Activated naive CD8-positive, alpha-beta T cell treated with anti-CD3 and anti-CD28 coated beads, Interleukin-2, amount 50 U/mL, for 24 hours (primary cell): Measurements from ENCODE around the gene PRICKLE2.

ENCODE experiments used
- ATAC-seq: fragments of 150-1000 bp; cut with Tn5 transposase; one replicate; pipeline ENCODE4 v1.10.0; 2021
- DNase-seq: peaks from one replicate; pipeline ENCODE4 v3.0.0; 2021
- H3K27ac Mint-ChIP-seq: one replicate; pipeline ENCODE4 v1.8.0; 2021; ENCODE audit warnings: mild to moderate bottlenecking, mixed read lengths
- H3K27me3 Mint-ChIP-seq: one replicate; pipeline ENCODE4 v1.8.0; 2021; ENCODE audit warnings: mixed read lengths
- H3K36me3 Mint-ChIP-seq: one replicate; pipeline ENCODE4 v1.8.0; 2021; ENCODE audit warnings: low read depth, mixed read lengths
- H3K4me1 Mint-ChIP-seq: one replicate; pipeline ENCODE4 v1.8.0; 2021; ENCODE audit warnings: mixed read lengths
- H3K4me3 Mint-ChIP-seq: one replicate; pipeline ENCODE4 v1.8.0; 2021; ENCODE audit warnings: mild to moderate bottlenecking, moderate library complexity, mixed read lengths
- H3K9me3 Mint-ChIP-seq: one replicate; pipeline ENCODE4 v1.8.0; 2021; ENCODE audit warnings: mixed read lengths

PRICKLE2 gene

DNA sequence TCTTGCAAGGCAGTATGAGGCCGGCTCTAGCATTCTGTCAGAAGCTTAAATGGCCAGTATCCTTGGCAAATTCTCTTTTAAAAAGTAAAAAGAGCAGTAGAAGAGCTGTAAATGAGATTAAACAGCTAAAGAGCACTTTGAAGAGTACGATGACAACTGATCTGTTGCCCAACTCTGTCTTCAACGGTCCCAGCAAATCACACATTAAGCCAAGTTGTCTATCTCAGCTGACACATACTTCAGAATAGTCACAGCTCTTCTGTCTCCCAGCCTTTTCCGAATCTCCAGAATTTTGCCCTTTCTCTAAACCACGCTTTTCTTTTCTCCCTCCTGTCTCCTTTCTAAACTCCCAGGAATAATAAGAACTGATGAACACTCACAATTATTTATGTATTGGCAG is 51.7 kb downstream of the PRICKLE2 start:
- Mint-ChIP-seq H3K27me3 (no peaks in the 10 kb centered on the region), H3K9me3 (no peaks in the 10 kb centered on the region), H3K36me3 (no peaks in the 10 kb centered on the region), H3K4me3 (no peak overlapping the region), H3K4me1 (no peaks in the 10 kb centered on the region), H3K27ac (no peak overlapping the region)
- ATAC-seq (no peak), DNase-seq (no peak)

GRCh38 chr3:64170270-64170669 is 55.0 kb downstream of the PRICKLE2 start:
- Mint-ChIP-seq H3K9me3 (no peaks in the 10 kb centered on the region), H3K27me3 (no peaks in the 10 kb centered on the region), H3K4me1 (no peaks in the 10 kb centered on the region), H3K4me3 (no peak overlapping the region), H3K27ac (no peak overlapping the region), H3K36me3 (no peaks in the 10 kb centered on the region)
- DNase-seq: no peak
- ATAC-seq: no peak

- no peaks in the 10 kb centered on the region for H3K36me3 Mint-ChIP-seq
- DNase-seq: no peak
- no peaks in the 10 kb centered on the region for H3K9me3 Mint-ChIP-seq
- no peaks in the 10 kb centered on the region for H3K4me1 Mint-ChIP-seq
- no peak overlapping the region for H3K27ac Mint-ChIP-seq
- no peak for ATAC-seq
- H3K27me3 Mint-ChIP-seq: no peaks in the 10 kb centered on the region
- H3K4me3 Mint-ChIP-seq: no peak overlapping the region
Measured at GRCh38 chr3:64167868-64168267, 57.4 kb downstream of the PRICKLE2 start.

- Mint-ChIP-seq H3K36me3 (no peaks in the 10 kb centered on the region), H3K27me3 (no peaks in the 10 kb centered on the region), H3K4me1 (no peaks in the 10 kb centered on the region), H3K4me3 (no peak overlapping the region), H3K27ac (no peak overlapping the region), H3K9me3 (no peaks in the 10 kb centered on the region)
- DNase-seq: no peak
- no peak for ATAC-seq
Measured at GRCh38 chr3:64167351-64167750, 57.9 kb downstream of the PRICKLE2 start.

DNA sequence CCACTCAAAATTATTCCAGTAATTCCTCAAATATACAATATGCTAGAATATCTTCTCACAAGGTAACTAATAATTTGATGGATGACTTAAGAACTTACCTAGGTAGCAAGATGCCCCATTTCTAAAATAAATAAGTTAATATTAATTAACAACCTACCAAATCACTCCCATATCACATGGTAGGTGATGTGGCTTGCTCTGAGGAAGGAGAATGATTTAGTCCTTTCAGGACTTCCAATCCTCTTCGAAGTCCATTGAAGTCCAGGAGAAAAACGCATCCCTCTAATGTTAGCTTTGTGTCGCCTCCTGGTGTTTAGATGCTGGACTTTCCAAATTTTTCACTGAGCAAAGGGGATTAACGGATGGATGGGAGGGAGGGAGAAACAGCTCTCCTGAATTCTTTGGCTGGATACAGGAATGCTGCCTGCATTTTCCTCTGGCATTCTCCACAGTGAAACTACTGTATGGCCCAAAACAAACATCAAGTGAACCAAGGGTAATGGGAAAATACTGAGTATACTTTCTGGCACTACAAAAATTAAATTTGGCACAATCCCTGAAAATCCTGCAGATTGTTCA is 58.6 kb downstream of the PRICKLE2 start:
- H3K9me3 Mint-ChIP-seq: no peaks in the 10 kb centered on the region
- ATAC-seq (no peak), DNase-seq (no peak)
- H3K36me3 Mint-ChIP-seq: no peaks in the 10 kb centered on the region
- no peaks in the 10 kb centered on the region for H3K4me1 Mint-ChIP-seq
- no peak overlapping the region for H3K4me3 Mint-ChIP-seq
- H3K27ac Mint-ChIP-seq: no peak overlapping the region
- no peaks in the 10 kb centered on the region for H3K27me3 Mint-ChIP-seq

GRCh38 chr3:64164349-64164748 is 60.9 kb downstream of the PRICKLE2 start:
- ATAC-seq: no peak
- Mint-ChIP-seq H3K9me3 (no peaks in the 10 kb centered on the region), H3K4me3 (no peak overlapping the region), H3K27ac (no peak overlapping the region), H3K36me3 (no peaks in the 10 kb centered on the region), H3K27me3 (peaks cover 6% of the 10 kb centered on the region), H3K4me1 (no peaks in the 10 kb centered on the region)
- no peak for DNase-seq

DNA sequence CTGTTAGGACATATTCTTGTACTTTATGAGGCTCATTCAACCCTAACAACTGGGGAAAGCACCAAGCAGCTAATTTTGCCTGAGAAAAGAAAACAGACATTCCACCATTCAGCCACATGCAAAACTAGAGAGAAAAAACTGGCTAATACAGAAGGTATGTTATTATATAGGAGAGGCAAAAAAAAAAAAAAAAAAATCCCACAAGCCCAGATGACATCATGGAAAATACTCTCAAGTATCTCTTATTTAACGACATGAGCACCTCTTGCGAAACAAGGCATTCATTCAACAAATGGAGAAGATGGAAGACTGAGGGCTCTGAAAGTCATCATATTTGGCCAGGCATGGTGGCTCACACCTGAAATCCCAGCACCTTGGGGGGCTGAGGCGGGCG is 61.5 kb downstream of the PRICKLE2 start:
- no peaks in the 10 kb centered on the region for H3K9me3 Mint-ChIP-seq
- no peaks in the 10 kb centered on the region for H3K4me1 Mint-ChIP-seq
- no peak overlapping the region for H3K27ac Mint-ChIP-seq
- no peak overlapping the region for H3K4me3 Mint-ChIP-seq
- ATAC-seq: no peak
- peaks cover 7% of the 10 kb centered on the region for H3K27me3 Mint-ChIP-seq
- no peaks in the 10 kb centered on the region for H3K36me3 Mint-ChIP-seq
- DNase-seq: no peak

DNA sequence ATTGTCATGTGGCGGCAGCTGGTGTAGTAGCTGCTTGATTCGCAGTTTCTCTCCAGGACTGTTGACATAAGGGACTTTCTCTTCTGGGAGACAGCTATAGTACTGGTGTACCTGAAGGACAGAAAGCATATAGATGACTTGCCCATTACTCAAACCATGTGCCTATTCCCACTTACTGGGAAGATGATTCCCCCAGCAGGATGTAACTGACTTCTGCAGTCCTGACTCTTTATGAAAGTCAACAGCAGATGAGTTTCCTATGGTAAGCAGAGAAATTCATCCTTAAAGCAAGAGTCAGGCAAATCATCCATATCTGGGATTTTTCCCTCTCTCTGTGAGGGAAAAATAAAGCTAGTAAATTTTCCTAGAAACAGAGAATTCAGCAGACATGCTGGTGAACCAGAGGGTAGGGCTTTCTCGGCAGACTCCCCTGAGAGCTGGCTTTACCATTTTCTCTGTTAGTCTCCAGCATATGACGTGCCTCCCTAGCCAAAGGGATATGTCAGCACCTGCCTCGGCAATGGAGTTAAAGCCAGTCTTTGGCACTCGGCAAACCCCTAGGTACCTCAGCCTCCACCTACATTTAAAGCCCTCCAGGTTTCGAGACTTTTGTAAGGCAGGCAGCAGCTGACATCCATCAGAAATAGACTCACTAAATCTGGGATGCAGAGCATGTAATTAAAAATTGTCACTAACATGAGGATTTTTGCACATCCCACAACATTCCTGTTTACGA is 62.1 kb downstream of the PRICKLE2 start:
- Mint-ChIP-seq H3K4me1 (no peaks in the 10 kb centered on the region), H3K4me3 (no peak overlapping the region), H3K27me3 (peaks cover 7% of the 10 kb centered on the region), H3K9me3 (no peaks in the 10 kb centered on the region), H3K27ac (no peak overlapping the region), H3K36me3 (no peaks in the 10 kb centered on the region)
- ATAC-seq: no peak
- DNase-seq: no peak

DNA sequence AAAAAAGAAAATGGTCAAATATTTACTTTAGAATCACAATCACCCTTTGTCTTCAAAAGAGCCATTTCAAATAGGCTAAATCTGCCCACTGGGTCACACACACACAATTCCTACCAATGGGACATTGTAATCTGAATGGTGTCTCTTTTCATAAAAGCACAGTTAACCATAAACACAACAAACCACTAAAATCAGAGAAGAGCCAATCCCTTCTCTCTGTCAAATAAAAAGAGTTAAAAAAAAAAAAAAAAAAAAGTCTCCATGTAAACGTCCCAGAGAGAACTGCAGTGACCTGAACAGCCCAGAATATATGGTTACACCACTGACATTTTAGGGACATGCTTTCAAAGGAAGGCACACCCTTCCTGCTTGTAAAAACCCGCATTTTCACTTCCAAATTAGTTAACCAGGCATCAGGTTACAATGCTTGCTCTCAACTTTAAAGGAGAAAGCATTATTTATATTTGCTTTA is 63.7 kb downstream of the PRICKLE2 start:
- Mint-ChIP-seq H3K9me3 (no peaks in the 10 kb centered on the region), H3K36me3 (no peaks in the 10 kb centered on the region)

DNA sequence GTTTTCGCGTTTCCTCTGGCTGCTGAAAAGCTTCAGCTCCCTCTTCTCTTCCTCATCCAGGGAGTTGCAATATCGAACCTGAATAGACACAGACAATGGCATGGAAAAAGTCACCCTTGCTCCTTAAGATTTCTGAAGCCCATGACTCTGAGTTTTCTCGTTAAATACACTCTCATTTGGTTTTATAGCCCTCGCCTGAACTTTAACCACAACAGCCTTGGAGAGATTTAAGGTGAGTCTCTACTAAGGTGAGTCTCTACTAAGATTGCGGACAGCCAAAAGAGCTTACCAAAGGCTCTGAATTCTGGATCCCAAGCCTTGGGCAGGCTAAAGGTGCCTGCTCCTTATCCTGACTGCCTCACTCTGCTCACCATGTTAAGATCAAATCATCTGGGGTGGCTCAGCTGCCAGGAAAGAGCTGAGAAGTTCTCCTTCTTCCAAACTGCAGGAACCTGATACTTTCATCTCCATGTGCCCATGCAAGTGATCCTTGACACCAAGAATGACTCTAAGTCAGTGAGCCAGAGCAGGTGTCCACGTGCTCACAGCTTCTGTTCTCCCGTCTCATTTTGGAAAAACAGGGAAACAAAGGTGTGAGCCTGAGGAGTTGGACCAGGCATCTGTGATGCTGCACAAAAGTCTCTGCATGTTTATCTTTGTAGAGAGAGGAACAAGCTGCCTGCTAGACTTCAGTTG is 65.1 kb downstream of the PRICKLE2 start:
- Mint-ChIP-seq H3K4me3 (no peak overlapping the region), H3K4me1 (no peaks in the 10 kb centered on the region), H3K36me3 (no peaks in the 10 kb centered on the region), H3K27me3 (peaks cover 7% of the 10 kb centered on the region), H3K9me3 (no peaks in the 10 kb centered on the region), H3K27ac (no peak overlapping the region)
- ATAC-seq (no peak), DNase-seq (no peak)

More for the DNA sequence above, 63.7 kb downstream of the PRICKLE2 start:
- Mint-ChIP-seq H3K27me3 (peaks cover 7% of the 10 kb centered on the region), H3K4me3 (no peak overlapping the region), H3K27ac (no peak overlapping the region), H3K4me1 (no peaks in the 10 kb centered on the region)
- no peak for ATAC-seq
- DNase-seq: no peak

GRCh38 chr3:64158334-64158733 is 66.9 kb downstream of the PRICKLE2 start:
- Mint-ChIP-seq H3K27me3 (peaks cover 7% of the 10 kb centered on the region), H3K4me1 (no peaks in the 10 kb centered on the region), H3K4me3 (no peak overlapping the region), H3K36me3 (no peaks in the 10 kb centered on the region), H3K9me3 (no peaks in the 10 kb centered on the region), H3K27ac (no peak overlapping the region)
- DNase-seq (no peak), ATAC-seq (no peak)

- Mint-ChIP-seq H3K4me3 (no peak overlapping the region), H3K36me3 (no peaks in the 10 kb centered on the region), H3K4me1 (no peaks in the 10 kb centered on the region), H3K9me3 (no peaks in the 10 kb centered on the region), H3K27ac (no peak overlapping the region), H3K27me3 (peaks cover 7% of the 10 kb centered on the region)
- ATAC-seq: no peak
- no peak for DNase-seq
Measured at GRCh38 chr3:64157150-64158035, 67.9 kb downstream of the PRICKLE2 start.

DNA sequence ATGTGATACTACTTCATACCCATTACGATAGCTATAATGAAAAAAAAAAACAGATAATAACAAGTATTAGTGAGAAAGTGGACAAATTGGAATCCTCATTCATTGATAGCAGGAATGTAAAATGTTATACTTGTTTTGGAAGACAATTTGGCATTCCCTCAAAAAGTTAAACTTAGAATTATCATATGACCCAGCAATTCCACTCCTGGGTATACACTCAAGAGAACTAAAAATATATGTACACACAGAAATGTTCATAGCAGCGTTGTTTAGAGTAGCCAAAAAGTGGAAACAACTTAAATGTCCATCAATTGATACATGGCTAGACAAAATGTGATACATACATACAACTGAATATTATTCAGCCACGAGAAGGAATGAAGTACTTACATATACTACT is 69.9 kb downstream of the PRICKLE2 start:
- H3K4me3 Mint-ChIP-seq: no peak overlapping the region
- no peak overlapping the region for H3K27ac Mint-ChIP-seq
- H3K36me3 Mint-ChIP-seq: no peaks in the 10 kb centered on the region
- H3K9me3 Mint-ChIP-seq: no peaks in the 10 kb centered on the region
- no peaks in the 10 kb centered on the region for H3K4me1 Mint-ChIP-seq
- H3K27me3 Mint-ChIP-seq: peaks cover 4% of the 10 kb centered on the region
- DNase-seq (no peak), ATAC-seq (no peak)

- ATAC-seq: no peak
- H3K9me3 Mint-ChIP-seq: no peaks in the 10 kb centered on the region
- no peaks in the 10 kb centered on the region for H3K27me3 Mint-ChIP-seq
- H3K4me1 Mint-ChIP-seq: no peaks in the 10 kb centered on the region
- no peak overlapping the region for H3K4me3 Mint-ChIP-seq
- no peaks in the 10 kb centered on the region for H3K36me3 Mint-ChIP-seq
- H3K27ac Mint-ChIP-seq: no peak overlapping the region
- no peak for DNase-seq
Measured at GRCh38 chr3:64152676-64153466, 72.4 kb downstream of the PRICKLE2 start.
